Measurements from ENCODE around the gene TMTC1.
A peak's percentile ranks its signal among the peaks of the same experiment; 100 is the strongest.

The TMTC1 gene

DNA sequence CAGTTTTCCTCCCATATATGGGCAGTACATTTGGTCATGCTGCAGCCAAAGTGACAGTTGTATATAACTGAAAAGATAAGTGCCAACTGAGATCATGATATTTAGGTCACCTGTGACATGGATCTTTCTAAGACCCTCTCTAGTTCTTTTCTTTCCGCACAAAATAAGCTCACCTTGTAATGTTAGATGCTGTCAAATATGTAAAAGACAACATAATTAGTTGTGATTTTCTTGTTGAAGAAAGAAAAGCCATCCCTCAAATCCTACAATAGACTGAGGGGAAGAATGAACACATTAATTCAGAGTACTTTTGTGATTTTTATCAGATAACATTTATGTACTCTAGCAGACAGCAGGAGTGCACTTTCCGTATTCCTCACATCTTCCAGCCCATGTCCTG, 323.7 kb downstream of the TMTC1 start:
- DNase-seq = no peak

DNA sequence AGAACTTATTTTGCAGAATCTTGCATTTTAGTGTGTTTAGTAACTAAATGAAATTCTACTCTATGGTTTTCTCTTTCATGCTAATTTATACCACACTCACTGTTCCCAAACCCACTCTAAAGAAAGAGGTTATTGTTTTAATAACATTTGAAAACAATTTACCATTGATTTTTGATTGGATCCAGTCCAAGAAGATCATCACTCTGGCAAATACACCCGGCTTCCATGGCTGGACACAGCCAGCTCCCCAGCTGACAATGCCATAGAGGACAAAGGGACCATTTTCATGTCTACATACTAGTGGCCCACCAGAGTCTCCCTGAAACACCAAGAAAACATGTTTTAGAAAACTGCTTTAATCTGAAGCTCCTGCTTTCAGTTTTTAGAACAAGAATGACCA, 328.7 kb downstream of the TMTC1 start:
- DNase-seq = peak in 49 of 56 donors; percentile 2 to 86 (median 36)

DNA sequence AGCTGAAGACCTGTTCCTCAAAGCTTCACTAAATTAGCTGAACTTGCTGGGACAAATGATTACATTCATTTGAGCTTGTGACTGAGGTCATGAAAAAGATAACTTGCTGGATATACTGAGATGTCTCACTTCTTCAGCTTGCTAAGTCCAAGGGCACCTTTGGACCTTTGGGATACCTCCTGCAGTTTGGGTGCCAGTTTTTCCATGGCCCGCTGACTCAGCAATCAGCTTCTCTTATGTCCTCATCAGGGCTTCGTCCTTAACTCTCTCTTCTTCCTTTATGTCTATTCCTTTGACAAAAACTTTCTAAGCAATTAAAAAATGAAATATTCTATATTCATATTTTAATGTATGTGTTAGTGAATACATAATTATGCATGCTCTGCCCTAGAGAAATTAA, 331.9 kb downstream of the TMTC1 start:
- no peak for DNase-seq

Measured in amygdala (tissue), 56 donors.